ENCODE measurements around the gene EMILIN2. TPM values are rescaled to one million over a fixed set of nuclear protein-coding genes. Genes with fewer than 3 reads are reported as not detected.

Gene EMILIN2
- total and polyA plus RNA-seq, 9 of the 15 experiments (the other 6 are each of a cell fraction or from before 2014, with no cell fraction given), result 0.01 to 0.40 (median 0.19) TPM

DNA sequence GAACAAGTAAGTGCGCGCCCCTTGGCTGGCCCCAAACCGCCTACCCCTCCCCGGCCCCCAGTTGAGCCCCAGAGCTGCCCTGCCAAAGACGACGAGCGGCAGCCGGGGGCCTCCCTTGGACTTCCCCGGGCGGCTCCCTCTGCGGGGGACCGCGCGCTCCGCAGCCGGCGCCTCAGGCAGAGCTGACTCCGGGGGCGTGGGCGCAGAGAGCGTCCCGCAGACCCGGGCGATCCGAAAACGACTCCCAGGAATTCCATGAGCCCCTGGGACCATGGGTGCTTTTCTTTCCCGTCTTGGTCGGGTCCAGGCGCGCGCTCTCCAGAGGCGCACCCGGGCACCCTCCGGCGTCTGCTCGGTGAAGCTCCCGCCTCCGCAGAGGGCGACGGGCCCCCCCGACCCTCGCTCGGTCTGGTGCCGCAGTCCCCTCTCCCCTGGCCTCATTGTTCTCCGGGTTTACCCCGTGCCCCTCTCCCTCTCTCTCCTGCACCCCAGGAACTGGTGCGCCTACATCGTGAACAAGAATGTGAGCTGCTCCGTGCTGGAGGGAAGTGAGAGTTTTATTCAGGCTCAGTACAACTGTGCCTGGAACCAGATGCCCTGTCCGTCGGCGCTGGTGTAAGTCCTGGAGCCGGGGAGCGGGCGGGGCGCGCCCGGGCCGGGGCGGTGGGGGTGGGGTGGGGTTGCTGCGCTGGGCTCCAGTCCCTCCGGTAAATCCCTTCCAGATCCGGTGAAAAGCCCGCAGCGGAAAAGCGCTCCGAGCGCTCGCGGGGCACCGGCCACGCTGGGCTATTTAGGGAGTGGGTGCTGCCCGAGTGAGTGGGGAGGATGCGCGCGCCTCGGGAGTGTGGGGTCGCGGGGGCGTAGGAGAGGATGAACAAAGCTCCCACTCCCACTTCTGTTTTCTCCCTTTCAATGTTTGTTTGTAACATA lies 776 bp downstream of the EMILIN2 start (continued):
- TF ChIP-seq, protein P1, sequence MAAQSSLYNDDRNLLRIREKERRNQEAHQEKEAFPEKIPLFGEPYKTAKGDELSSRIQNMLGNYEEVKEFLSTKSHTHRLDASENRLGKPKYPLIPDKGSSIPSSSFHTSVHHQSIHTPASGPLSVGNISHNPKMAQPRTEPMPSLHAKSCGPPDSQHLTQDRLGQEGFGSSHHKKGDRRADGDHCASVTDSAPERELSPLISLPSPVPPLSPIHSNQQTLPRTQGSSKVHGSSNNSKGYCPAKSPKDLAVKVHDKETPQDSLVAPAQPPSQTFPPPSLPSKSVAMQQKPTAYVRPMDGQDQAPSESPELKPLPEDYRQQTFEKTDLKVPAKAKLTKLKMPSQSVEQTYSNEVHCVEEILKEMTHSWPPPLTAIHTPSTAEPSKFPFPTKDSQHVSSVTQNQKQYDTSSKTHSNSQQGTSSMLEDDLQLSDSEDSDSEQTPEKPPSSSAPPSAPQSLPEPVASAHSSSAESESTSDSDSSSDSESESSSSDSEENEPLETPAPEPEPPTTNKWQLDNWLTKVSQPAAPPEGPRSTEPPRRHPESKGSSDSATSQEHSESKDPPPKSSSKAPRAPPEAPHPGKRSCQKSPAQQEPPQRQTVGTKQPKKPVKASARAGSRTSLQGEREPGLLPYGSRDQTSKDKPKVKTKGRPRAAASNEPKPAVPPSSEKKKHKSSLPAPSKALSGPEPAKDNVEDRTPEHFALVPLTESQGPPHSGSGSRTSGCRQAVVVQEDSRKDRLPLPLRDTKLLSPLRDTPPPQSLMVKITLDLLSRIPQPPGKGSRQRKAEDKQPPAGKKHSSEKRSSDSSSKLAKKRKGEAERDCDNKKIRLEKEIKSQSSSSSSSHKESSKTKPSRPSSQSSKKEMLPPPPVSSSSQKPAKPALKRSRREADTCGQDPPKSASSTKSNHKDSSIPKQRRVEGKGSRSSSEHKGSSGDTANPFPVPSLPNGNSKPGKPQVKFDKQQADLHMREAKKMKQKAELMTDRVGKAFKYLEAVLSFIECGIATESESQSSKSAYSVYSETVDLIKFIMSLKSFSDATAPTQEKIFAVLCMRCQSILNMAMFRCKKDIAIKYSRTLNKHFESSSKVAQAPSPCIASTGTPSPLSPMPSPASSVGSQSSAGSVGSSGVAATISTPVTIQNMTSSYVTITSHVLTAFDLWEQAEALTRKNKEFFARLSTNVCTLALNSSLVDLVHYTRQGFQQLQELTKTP (IDR thresholded peaks at IDR 0.05; ENCODE audit: low read depth in 1 of 2, partially characterized antibody in 2 of 2), result no peak
- TF ChIP-seq KLF13 (tag; IDR thresholded peaks at IDR 0.05; ENCODE audit: borderline replicate concordance, low read depth) (no peak), HDAC6 (IDR thresholded peaks at IDR 0.05; ENCODE audit: low read depth, low read length) (peak; percentile 93; the same call in 1 of the 2 replicates), SMARCA5 (IDR thresholded peaks at IDR 0.05) (no peak), TCF7 (IDR thresholded peaks at IDR 0.05; ENCODE audit: borderline replicate concordance) (no peak), ZNF354B (CRISPR knock-in tag; IDR thresholded peaks at IDR 0.05) (no peak), SMARCB1 (IDR thresholded peaks at IDR 0.05; ENCODE audit: insufficient read length, low read depth) (no peak), ZNF3 (CRISPR knock-in tag; IDR thresholded peaks at IDR 0.05) (no peak), ELF2 (CRISPR knock-in tag; IDR thresholded peaks at IDR 0.05) (no peak)
- TF ChIP-seq, protein P2, sequence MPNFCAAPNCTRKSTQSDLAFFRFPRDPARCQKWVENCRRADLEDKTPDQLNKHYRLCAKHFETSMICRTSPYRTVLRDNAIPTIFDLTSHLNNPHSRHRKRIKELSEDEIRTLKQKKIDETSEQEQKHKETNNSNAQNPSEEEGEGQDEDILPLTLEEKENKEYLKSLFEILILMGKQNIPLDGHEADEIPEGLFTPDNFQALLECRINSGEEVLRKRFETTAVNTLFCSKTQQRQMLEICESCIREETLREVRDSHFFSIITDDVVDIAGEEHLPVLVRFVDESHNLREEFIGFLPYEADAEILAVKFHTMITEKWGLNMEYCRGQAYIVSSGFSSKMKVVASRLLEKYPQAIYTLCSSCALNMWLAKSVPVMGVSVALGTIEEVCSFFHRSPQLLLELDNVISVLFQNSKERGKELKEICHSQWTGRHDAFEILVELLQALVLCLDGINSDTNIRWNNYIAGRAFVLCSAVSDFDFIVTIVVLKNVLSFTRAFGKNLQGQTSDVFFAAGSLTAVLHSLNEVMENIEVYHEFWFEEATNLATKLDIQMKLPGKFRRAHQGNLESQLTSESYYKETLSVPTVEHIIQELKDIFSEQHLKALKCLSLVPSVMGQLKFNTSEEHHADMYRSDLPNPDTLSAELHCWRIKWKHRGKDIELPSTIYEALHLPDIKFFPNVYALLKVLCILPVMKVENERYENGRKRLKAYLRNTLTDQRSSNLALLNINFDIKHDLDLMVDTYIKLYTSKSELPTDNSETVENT (CRISPR knock-in tag; IDR thresholded peaks at IDR 0.05), result no peak
- TF ChIP-seq, protein P3, sequence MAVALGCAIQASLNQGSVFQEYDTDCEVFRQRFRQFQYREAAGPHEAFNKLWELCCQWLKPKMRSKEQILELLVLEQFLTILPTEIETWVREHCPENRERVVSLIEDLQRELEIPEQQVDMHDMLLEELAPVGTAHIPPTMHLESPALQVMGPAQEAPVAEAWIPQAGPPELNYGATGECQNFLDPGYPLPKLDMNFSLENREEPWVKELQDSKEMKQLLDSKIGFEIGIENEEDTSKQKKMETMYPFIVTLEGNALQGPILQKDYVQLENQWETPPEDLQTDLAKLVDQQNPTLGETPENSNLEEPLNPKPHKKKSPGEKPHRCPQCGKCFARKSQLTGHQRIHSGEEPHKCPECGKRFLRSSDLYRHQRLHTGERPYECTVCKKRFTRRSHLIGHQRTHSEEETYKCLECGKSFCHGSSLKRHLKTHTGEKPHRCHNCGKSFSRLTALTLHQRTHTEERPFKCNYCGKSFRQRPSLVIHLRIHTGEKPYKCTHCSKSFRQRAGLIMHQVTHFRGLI (CRISPR knock-in tag; IDR thresholded peaks at IDR 0.05), result no peak
- TF ChIP-seq, protein P4, sequence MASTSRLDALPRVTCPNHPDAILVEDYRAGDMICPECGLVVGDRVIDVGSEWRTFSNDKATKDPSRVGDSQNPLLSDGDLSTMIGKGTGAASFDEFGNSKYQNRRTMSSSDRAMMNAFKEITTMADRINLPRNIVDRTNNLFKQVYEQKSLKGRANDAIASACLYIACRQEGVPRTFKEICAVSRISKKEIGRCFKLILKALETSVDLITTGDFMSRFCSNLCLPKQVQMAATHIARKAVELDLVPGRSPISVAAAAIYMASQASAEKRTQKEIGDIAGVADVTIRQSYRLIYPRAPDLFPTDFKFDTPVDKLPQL (IDR thresholded peaks at IDR 0.05; ENCODE audit: extremely low read depth, insufficient read length), result no peak
